Measurements from ENCODE around the gene COL6A1.
"Not testable (repeated sequence)": the region's sequence is repeated elsewhere in the genome, so short reads cannot be mapped to it uniquely, and the experiment has no call there.

The COL6A1 gene

DNA sequence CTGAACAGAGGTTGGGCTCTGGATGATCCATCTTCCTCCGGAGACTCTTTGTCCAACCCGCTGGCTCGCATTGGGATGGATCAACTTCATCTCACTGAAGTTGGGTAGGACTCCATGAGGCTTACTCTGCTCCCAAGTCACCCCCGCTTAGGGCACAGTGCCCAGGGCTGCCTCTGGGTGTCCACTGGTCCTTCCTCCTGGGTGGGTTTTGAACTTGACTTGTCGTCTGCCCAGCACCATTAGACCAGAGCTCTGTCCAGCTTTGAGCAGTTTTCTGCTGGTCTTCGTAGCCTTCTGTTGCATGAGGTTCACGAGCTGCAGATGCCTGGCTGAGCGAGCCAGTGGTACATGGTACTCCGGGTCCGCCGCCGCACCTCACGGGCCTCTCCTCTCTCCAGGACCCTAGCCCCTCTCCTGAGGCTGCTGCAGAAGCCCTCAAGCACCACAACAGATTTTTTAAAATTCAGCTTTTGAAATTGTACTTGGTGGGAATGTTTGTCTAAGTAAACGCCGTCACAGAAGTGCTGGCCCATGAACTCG is 33.8 kb upstream of the COL6A1 start:
- DNase-seq = no peak

DNA sequence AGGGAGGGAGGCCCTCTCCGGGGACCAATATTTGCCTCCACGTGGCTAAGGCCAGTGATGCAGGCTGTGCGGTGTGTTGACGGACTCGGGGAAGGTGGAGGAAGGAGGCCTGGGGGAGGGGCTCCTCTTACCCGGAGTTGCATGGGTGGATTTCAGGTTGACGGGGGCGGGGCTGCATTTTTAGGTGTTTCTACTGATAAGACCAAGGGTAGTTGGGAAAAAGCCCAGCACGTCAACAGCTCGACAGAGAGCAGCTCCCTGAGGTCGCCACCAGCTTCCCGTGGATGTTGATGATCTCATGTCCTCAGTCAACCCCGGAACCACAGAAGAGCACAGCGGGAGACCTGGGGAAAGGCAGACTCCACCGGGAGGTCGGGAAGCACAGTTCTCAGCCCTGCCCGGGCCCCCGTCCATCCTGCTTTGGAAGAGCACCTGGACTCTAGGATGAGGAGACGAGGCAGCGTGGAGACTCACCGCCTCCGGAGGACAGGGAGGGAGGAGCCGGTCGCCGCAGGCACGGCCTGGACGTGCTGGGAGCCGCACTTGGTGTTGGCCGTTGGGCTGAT is 32.9 kb upstream of the COL6A1 start:
- DNase-seq = no peak

DNA sequence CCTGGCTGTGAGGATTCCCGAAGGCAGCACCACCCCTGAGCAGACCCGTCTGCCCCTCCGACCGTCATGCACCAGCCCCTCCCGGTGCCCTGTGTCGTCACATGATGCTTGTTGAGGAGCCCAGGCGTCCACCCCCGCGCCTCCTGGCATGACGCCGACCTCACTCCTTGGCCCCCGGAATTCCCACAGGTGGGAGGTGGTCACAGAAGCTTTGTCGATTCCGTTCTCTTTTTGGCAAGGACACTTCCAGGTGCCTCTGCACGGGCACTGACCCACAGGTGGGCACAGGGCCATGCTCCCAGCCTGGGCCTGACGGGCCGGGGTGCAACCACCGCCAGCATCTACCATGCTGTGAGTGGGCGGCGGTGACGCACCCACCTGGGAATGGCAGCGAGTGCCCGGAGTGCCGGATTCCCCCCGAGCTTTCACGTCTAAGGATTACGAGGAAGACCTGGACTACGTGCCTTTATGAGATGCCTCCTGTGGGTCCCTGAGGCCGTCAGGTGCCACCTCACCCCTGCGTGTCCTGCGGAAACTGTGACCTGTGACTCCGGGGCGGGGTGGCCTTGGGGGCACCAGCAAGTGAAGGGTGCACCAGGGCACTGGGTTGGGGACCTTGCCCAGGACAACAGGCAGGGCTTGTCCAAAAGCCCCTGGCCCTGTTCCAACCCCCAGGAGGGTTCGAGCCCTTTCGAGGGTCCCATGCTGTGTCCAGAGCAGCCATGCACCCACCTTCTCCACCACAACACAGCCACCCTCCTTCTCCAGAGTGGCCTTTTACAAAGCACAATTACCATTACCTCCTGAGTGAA is 31.4 kb upstream of the COL6A1 start:
- DNase-seq = no peak

DNA sequence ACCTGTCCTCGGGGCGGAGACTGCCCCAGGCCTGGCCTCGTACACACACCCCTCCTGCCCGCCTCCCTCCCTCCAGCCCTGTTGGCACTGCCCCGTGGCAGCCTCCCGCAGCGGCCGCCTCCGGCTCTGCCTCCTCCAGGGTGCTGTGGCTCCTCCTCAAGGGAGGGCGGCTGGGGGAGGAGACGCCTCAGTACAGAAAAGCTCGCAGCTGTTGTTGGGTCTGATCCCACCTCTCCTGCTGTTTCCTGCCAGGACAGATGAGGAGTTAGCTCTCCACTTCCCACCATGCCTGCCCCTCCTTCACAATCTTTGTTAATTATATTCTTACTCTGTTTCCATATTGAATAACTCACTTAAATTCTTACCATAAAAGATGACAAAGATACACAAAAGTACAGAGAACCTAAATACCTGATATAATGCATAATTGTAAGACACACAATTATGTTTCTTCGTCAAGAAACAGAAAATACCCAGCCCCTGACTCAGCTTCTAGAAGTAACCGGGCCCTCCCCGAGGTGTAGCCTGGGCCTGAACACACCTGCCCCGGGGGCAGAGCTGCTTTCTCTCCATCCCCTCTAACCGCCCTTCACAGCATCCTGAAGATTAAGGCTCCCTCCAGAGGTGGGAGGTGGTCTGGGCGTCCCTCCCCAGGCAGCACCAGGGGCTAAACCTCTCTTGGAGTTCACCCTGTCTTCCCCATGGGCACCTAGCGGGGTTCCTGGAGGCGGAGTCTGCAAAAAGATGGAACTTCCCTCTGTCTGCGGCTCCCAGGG is 30.6 kb upstream of the COL6A1 start:
- DNase-seq = no peak

DNA sequence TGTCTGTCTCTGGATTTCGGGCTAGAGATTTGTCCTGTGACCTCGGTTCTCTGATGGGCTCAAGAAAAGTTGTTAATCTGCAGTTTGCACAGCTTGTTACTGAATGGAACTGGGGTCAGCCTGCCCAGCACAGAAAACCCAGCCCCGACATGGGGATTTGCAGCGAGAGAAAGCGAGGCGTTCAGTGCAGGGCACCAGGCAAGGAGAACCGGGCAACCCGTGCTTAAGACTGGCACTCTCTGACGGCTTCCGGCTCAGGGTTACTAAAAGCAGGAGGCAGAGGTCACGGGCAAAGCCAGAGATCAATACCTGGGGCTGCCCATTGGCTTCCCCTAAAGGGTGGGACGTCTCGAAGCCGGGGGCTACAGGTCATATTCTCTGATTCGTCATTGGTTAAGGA is 29.9 kb upstream of the COL6A1 start:
- no peak for DNase-seq

DNA sequence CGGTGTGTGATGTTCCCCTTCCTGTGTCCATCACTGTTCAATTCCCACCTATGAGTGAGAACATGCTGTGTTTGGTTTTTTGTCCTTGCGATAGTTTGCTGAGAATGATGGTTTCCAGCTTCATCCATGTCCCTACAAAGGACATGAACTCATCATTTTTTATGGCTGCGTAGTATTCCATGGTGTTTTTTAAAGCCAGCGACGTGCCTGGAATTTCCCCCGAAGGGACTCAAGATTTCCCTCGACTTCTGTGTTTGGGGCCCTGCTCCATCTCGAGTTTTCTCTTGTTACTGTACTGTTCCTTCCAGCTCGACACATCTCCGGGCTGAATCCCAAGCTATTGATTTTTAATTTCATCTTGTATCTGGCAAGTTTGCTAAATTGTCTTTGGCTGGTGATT is 29.0 kb upstream of the COL6A1 start:
- not testable (repeated sequence) for DNase-seq

DNA sequence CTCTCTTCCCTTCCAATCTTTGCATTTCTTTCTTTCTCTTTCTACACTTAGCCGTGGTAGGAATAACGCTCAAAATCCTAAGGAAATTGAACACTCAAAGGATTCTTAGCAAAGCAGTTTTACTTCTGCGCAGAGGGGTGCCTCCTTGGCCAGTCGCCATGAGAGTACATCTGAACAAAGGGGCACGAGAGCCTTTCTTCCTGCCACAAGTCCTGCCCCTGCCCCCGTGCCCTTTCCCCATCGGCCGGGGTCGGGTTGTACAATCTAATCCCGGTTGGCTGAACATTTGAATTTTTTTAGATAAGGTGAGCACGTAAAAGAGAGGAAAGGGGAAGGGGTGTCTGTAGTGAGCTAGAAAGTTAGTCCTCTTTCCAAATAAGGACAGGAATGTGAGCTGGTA is 28.6 kb upstream of the COL6A1 start:
- no peak for DNase-seq

DNA sequence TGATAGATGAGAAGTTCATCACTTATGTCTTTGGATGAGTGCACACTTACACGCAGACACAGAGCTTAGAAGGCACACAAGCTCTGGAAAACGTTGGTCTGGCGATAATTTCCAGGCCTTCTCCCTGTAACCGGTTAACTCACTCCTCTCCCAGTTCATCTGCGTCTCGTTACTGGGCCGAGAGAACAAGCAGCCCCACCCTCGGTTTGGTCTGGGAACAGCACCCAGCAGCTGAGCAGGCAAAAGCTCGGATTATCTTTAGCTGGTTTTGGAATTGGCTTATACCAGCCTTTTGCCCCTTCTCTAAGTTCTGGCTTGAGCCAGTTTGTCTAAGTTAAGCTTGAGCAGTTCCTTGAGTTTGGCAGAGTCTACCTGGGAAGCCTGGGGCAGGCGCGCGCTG is 27.3 kb upstream of the COL6A1 start:
- no peak for DNase-seq

DNA sequence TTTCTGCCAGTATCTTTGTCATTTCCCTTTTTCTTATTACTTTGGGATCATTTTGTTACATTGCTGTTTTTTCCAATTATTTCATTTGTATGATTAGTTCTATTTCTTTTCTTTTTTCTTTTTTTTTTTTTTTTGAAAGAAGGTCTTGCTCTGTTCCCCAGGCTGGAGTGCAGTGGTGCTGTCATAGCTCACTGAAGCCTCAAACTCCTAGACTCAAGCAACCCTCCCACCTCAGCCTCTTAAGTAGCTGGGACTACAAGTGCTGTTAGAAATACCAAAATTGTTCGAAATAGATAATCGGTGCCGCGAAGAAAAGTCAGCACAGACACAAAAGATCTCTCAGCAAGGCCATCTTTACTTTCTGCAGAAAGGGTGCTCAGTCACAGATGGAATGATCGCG is 26.6 kb upstream of the COL6A1 start:
- DNase-seq = no peak

DNA sequence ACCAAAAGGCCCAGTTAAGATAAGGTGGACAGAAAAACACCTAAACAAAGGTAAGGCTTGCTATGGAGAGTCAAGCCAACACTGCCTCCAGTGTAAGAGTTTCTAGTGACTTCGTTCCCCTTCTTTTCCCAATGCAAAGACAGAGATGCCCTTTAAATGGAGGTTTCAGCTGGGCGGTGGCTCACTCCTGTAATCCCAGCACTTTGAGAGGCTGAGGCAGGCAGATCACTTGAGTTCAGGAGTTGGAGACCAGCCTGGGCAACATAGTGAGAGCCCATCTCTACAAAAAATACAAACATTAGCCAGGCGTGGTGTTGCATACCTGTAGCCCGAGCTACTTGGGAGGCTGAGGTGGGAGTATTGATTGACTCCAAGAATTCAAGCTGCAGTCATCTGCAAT is 24.0 kb upstream of the COL6A1 start:
- DNase-seq = no peak

DNA sequence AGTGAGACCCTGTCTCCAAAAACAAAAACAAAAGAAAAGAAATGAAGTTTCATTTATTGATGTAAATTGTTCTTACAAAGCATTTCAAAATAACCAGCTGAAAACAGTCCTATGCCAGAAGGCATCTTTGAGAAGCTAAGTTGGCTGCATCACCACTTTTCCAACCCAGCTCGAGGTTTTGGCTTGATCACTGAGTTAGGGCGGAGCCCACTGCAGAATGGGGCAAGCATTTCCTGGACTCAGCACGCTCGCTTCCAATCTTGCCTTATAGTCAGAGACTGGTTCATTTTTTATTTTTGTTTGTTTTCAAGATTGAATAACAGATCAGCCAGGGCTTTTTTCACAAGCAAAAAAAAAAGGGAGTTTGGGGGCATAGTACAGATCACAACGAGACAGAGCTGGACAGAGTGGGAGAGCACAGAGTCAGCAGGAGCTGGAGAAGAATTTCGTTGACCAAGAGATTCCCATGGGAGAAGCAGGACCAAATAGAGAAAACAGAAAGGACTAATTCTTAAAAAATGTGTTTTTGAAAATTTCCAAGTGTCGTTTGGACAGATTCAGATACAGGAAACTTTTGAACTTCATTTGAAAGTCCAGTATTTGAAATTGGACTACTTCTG is 23.5 kb upstream of the COL6A1 start:
- no peak for DNase-seq

DNA sequence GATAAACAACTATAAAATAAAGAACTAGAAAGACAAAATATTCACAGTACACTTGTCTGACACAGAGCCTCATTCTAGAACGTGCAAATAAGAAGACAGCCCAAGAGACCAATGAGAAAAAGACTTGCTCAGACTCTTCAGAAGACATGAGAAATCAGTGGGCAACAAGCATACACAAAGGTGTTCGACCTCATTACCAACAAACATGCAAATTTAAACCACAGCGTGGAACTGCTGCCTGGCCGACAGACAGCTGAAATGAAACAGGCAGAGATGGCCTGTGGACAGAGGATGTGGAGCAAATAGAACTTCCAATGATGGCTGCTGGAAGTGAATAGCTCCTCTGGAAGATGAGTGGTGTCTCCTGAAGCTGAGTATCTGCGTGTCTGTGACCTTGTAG is 22.4 kb upstream of the COL6A1 start:
- no peak for DNase-seq

DNA sequence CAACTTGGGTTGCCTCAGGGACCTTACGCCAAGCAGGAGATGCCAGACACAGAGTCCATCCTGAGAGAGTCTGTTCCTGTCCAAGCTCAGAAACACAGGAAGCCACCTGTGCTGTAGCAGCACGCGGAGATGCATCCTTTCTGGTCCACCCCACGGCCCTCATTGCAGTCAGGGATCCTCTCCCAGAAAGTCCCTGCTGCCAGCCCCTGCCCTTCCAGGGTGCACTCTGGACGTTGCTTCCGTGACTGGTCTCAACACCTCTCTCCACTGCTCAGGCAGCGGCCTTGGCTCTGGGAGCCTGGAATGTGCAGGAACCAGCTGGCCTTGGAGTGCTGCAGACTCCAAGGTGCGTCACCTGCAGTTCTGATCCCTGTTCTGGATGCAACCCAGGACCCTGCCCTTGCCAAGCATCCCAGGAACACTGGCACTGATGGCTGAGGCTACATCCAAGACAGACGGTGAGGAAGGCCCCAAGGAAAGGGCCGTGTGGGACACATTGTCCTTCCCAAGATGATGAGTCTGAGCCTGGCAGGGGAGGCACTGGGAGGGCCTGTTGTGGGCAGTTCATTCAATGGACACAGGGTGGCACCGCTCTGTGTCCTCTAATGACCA is 21.7 kb upstream of the COL6A1 start:
- no peak for DNase-seq

DNA sequence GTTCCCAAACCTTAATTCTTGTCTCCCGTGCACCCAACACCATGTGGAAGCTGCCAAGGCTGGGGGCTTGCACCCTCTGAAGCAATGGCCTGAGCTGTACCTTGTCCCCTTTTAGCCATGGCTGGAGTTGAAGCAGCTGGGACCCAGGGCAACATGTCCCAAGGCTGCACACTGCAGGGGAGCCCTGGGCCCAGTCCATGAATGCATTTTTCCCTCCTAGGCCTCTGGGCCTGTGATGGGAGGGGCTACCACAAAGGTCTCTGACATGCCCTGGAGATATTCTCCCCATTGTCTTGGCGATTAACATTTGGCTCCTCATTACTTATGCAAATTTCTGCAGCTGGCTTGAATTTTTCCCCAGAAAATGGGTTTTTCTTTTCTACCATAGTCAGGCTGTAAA is 20.2 kb upstream of the COL6A1 start:
- not testable (repeated sequence) for DNase-seq

DNA sequence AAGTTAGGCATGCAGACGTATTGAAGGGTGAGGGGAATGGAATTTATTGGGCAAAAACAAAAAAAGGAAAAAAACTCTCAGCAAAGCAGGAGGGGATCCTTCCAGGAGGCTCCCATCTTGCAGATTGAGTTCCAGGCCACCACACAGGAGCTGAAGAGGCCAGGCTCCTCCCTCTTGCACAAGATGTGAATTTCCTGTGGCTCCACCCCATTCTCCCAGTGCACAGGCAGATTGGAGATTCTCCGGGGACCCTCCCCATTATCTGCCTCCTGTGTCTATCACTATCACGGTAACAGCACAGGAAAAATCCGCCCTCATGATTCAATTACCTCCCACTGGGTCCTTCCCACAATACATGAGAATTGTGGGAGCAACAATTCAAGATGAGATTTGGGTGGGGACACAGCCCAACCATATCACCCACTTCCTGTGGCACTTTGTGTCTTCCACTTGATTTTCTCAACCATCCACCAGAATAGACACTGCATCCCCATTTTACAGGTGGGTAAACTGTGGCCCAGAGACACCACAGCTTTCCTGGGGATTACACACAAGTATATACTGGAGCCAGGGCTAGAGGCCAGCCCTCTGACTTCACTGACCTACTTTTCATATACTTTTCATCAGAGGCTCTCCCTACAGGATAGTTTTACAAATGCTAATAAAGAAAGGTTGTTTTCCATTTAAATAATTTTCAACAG is 18.9 kb upstream of the COL6A1 start:
- no peak for DNase-seq

DNA sequence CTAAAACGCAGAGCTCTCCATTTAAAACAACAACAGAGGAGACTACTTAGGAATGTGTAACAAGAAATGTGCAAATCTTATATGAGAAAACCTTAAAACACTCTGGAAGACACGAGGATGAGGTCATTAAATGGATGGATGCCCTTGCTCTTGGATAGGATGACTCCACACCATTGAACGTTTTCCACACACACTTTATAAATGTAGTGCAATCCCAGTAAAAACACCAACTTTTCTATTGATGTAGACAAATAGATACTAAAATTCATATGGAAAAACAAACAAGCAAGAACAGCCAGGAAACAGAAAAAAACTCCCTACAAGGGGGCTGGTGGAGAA is 18.4 kb upstream of the COL6A1 start:
- DNase-seq = no peak

DNA sequence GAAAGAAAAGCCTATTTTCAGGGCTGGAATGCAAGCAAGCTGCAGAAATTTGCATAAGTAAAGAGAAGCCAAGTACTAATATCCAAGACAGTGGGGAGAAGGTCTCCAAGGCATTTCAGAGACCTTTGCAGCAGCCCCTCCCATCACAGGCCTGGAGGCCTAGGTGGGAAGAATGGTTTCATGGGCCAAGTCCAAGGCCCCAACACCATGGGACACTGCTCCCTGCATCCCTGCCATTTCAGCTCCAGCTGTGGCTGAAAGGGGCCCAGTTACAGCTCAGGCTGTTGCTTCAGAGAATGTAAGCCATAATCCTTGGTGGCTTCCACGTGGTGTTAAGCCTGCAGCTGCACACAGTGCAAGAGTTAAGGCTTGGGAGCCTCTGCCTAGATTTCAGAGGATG is 16.9 kb upstream of the COL6A1 start:
- no peak for DNase-seq

DNA sequence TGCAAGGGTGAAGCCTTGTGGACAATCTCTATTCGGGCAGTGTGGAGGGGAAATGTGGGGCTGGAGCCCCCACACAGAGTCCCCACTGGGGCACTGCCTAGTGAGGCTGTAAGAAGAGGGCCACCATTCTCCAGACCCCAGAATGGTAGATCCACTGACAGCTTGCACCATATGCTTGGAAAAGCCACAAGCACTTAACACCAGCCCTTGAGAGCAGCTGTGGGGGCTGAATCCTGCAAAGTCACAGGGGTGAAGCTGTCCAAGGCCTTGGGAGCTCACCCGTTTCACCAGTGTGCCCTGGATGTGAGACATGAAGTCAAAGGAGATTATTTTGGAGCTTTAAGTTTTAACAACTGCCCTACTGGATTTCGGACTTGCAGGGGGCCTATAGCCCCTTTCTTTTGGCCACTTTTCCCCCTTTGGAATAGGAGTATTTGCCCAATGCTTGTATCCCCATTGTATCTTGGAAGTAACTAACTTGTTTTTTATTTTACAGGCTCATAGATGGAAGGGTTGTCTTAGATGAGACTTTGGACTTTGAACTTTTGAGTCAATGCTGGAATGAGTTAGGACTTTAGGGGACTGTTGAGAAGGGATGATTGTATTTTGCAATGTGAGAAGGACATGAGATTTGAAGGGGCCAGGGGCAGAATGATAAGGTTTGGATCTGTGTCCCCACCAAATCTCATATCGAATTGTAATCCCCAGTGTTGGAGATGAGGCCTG is 16.3 kb upstream of the COL6A1 start:
- DNase-seq = no peak

DNA sequence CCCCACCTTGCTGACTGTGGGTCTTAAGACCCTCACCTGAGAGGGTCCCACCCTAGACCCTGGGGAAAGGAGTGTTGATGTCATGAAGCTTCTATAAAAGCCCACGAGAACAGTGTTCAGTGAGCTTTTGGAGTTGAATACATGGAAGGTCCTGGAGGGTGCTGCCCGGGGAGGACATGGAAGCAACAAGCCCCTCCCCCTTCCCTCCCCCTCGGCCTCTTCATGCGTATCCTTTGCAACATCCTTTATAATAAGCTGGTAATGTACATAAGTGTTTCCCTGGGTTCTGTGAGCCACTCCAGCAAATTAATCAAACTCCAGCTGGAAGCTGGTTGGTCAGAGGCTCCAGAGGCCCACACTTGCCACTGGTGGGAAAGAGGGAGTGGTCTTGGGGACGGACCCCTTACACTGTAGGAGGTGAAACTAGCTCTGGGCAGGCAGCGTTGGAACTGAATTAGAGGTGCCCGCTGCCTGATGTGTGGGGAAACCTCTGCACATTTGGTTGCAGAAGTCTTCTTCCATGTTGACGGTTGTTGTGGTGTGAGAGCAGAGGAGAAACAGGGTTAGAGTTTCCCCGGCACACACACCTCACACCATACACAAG is 14.7 kb upstream of the COL6A1 start:
- no peak for DNase-seq

DNA sequence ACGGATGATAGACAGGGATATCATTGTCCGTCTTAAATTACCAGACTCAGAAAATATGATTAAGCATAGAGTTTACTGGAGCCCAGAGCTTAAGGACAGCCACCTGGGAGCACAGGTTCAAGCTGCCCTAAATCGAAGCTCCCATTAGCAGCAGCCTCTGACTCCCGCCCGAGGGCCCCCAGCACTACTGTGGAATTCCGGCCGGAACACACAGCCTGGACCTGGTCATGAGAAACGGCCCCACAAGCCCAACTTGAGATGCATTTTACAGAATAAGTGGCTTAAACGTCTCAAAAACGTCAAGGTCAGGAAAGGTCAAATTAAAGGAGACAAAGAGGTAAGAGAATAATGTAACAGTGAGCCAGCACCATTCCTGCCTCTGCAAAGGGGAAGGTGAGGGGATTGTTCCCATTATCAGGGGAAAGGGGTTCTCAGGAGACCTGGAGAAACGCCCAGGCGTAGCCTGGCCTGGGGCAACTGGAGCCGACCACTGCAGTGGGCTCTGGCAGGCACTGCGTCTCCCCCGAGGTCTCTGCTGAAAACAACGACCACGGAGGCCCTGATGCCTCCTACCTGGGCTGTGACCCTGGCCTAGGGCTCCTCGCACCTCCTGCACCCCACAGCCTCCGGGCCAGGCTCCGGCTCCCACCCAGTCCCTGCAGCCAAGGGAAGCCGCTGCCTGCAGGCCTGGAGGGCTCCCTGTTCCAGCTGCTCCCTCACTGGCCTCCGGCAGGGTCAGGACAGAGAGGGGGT is 11.5 kb upstream of the COL6A1 start:
- no peak for DNase-seq

Data from GOT3 (cell line).